Duodenal mucosa (tissue), 2 donors: Measurements from ENCODE around the gene SNX5.

ENCODE experiments used
- H3K27ac ChIP-seq: one replicate; pipeline ENCODE4 v1.7.0; 2013; ENCODE audit warnings: low read depth, low read length
- H3K27me3 ChIP-seq, 2 donors: one replicate each; pipeline ENCODE4 v1.7.0; 2013; ENCODE audit warnings: low read length in 2 of 2, control low read depth in 1 of 2; ENCODE audit not compliant: insufficient read depth in 2 of 2, control insufficient read depth in 1 of 2
- H3K36me3 ChIP-seq, 2 donors: one replicate each; pipeline ENCODE4 v1.7.0; 2013; ENCODE audit warnings: low read length in 2 of 2, control low read depth in 1 of 2; ENCODE audit not compliant: insufficient read depth in 2 of 2, control insufficient read depth in 1 of 2
- H3K4me1 ChIP-seq, 2 donors: one replicate each; pipeline ENCODE4 v1.7.0; 2013; ENCODE audit warnings: low read length in 2 of 2, control low read depth in 1 of 2; ENCODE audit not compliant: insufficient read depth in 2 of 2, control insufficient read depth in 1 of 2
- H3K4me3 ChIP-seq, 2 donors: one replicate each; pipeline ENCODE4 v1.7.0; 2013; ENCODE audit warnings: low read length in 2 of 2, low read depth in 1 of 2
- H3K9ac ChIP-seq, 2 donors: one replicate each; pipeline ENCODE4 v1.7.0; 2013; ENCODE audit warnings: low read length in 2 of 2, low read depth in 1 of 2
- H3K9me3 ChIP-seq, 2 donors: one replicate each; pipeline ENCODE4 v1.7.0; 2013; ENCODE audit warnings: low read length in 2 of 2, control low read depth in 1 of 2; ENCODE audit not compliant: control insufficient read depth in 1 of 2

SNX5 gene

DNA sequence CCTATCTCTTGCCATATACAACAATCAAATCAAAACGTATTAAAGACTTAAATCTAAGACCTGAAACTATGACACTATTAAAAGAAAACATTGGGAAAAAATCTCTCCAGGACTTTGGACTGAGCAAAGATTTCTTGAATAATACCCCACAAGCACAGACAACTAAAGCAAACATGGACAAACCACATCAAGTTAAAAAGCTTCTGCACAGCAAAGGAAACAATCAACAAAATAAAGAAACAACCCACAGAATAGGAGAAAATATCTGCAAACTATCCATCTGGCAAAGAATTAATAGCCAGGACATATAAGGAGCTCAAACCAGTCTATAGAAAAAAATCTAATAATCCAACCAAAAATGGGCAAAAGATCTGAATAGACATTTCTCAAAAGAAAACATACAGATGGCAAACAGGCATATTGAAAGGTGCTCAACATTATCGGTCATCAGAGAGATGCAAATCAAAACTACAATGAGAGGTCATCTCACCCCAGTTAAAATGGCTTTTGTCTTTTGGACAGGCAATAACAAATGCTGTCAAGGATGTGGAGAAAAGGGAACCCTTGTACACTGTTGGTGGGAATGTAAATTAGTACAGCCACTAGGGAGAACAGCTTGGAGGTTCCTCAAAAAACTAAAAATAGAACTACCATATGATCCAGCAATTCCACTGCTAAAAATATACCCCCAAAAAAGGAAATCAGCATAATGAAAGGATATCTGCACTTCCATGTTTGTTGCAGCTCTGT, 76.2 kb downstream of the SNX5 start:
- peaks cover 7 to 13% of the 10 kb centered on the region in 2 donors for H3K9me3 ChIP-seq
- H3K4me3 ChIP-seq = no peak overlapping the region
- H3K27me3 ChIP-seq = no peaks in the 10 kb centered on the region
- H3K27ac ChIP-seq = no peak overlapping the region
- no peaks in the 10 kb centered on the region for H3K36me3 ChIP-seq
- no peak overlapping the region for H3K9ac ChIP-seq
- peaks cover 2 to 19% of the 10 kb centered on the region in 2 donors for H3K4me1 ChIP-seq
